OCI-M1 (cell line): ENCODE data around the gene AZI2.

ENCODE experiments used
- DNase-seq: peaks from one replicate; lab custom pipeline; 2025; lab: John Stamatoyannopoulos, UW

Gene AZI2

GRCh38 chr3:28300345-28300962 is 48.2 kb downstream of the AZI2 start:
- DNase-seq, result no peak

- no peak for DNase-seq
Observed at GRCh38 chr3:28299705-28300104, 48.9 kb downstream of the AZI2 start.

DNA sequence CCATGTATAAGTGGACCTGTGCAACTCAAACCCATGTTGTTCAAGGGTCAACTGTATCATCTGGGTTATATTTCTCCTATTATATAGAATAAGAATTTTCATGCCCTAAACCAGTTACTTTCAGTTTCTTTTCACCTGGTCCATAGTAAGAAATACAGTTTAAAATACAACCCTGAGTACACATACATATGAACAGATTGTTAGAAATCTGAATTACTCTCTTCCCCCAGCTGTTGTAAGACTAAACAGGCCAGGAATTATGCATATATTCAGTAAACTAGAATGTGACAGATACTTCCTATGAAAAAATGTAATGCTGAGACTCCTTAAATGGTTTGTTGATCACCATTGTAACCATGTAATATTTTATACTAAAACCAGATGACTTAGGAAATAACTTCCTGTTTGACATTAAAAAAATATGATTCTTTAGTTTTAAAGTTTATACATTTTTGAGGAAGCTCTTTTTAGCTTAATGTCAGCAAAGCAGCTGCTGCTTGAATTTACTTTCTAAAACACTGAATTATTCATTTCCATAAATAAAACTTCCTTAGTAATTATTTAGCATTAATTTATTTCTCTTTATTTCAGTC is 52.6 kb downstream of the AZI2 start:
- peak; percentile 54 for DNase-seq

DNA sequence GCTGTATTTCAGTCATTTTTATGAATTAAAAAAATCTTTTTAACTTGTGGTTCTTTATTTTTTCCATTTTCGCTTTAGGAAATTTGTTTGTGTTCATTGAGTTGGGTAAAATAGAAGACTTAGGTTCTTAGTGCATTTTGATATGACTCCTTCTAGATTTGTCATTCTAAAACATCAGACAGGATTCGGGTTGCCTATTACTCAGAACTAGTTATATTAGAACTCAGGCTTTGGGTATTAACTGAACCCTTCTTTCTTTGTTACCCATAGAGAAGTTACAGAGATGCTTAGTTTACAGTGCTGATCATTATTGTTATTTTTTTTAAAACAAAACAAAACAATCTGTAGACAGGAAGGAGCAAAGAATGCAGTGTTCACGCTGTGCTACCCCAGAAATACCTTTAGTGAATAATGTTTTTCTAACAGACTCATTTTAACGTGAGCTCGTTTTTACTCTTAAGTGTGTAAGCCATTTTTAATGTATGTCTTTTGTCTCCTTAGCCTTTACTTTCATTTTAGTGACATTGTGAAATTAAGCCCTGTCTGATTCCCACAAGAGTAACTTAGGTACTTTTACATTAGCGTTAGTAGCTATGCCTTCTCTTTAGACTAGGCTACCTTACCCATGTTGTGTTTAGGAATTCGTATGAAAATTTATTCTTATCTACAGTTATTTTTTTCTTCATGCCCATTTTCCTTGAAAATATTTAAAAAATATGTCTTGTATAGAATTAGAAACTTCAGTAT is 53.8 kb downstream of the AZI2 start:
- peak; percentile 44 for DNase-seq

DNA sequence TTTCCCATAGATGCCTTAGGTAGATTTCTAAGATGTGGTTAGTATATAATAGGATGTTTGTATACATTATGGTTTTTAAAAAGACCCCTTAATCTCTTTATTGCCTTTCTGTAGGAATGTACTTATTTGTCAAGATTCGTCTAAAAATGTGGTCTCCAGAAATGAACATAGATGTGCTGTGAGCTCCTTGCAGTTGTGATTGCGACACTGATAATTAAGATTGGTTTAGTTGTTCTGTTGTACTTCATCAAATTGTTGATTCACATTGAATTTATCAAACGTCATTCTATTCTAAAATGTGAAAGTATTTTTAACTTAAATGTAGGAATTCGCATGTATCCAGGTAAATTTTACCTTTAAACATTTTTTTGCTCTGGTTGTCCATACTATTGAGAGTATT is 56.0 kb downstream of the AZI2 start:
- no peak for DNase-seq

- DNase-seq, result no peak
Observed at GRCh38 chr3:28291577-28291976, 57.0 kb downstream of the AZI2 start.

DNA sequence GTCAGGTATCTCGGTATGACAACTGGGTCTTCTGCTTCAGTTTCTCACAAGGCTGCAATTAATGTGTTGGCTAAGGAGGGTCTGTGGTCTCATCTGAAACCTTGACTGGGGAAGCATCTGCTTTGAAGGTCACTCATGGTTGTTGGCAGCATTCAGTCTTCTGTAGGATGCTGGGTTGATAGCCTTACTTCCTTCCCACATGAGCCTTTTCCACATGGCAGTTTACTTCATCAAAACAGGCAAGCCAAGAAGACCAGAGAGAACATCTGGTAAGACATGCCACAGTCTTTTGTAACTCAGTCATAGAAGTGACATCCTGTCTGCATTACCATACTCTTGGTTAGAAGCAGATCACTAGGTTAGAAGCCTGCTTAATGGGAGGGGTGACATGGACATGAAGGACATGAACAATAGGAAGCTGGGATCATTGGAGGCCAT is 57.7 kb downstream of the AZI2 start:
- DNase-seq, result no peak

GRCh38 chr3:28287046-28287445 is 61.6 kb downstream of the AZI2 start:
- DNase-seq, result no peak

- DNase-seq, result peak; percentile 79
Observed at GRCh38 chr3:28286595-28286994, 62.0 kb downstream of the AZI2 start.

- no peak for DNase-seq
Observed at GRCh38 chr3:28280781-28281180, 67.8 kb downstream of the AZI2 start.

DNA sequence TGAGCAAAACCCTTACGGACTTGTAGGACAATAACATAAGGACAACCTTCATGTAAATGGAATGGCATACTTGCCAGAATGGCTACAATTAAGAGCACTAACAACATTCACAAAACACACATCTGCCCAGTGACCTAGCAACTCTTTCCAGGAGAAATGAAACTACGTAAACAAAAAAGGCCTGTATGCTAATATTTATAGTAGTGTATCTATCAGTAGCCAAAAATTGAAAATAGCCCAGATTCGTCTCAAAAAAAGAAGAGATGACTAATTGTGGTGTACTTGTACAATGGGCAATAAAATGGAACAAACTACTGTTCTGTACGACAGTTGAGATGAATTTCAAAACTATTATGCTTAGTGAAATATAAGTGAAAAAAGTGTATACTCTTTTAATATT is 68.9 kb downstream of the AZI2 start:
- no peak for DNase-seq

GRCh38 chr3:28278918-28279317 is 69.7 kb downstream of the AZI2 start:
- DNase-seq, result no peak

- DNase-seq, result no peak
Observed at GRCh38 chr3:28273837-28274236, 74.8 kb downstream of the AZI2 start.
